HEK293 (cell line): ENCODE measurements around the gene AJUBA.
A peak's percentile ranks its signal among the peaks of the same experiment; 100 is the strongest.

ENCODE experiments used
- KLF16 ChIP-seq: fragments of 450-650 bp; formaldehyde crosslinking; IDR thresholded peaks from 2 replicates; pipeline ENCODE4 v1.5.1; 2017; ENCODE audit warnings: missing biosample characterization, missing genetic modification characterization
- KLF9 ChIP-seq: fragments of 450-650 bp; formaldehyde crosslinking; IDR thresholded peaks from 2 replicates; pipeline ENCODE4 v1.5.1; 2016; ENCODE audit warnings: missing biosample characterization, missing genetic modification characterization, low read depth
- SP2 ChIP-seq: fragments of 450-650 bp; formaldehyde crosslinking; IDR thresholded peaks from 2 replicates; pipeline ENCODE4 v1.5.1; 2016; ENCODE audit warnings: missing biosample characterization, missing genetic modification characterization
- SP7 ChIP-seq: fragments of 450-650 bp; formaldehyde crosslinking; IDR thresholded peaks from 2 replicates; pipeline ENCODE4 v1.5.1; 2016; ENCODE audit warnings: missing biosample characterization, missing genetic modification characterization
- ZBTB21 ChIP-seq: fragments of 450-650 bp; formaldehyde crosslinking; IDR thresholded peaks from 2 replicates; pipeline ENCODE4 v1.5.1; 2017; ENCODE audit warnings: missing biosample characterization, missing genetic modification characterization
- ZNF16 ChIP-seq: fragments of 450-650 bp; formaldehyde crosslinking; IDR thresholded peaks from 2 replicates; pipeline ENCODE4 v1.5.1; 2016; ENCODE audit warnings: low read depth, missing biosample characterization, missing genetic modification characterization
- ZNF175 ChIP-seq: fragments of 450-650 bp; formaldehyde crosslinking; IDR thresholded peaks from 2 replicates; pipeline ENCODE4 v1.5.1; 2016; ENCODE audit warnings: missing biosample characterization, missing genetic modification characterization
- ZNF239 ChIP-seq: fragments of 450-650 bp; formaldehyde crosslinking; IDR thresholded peaks from 2 replicates; pipeline ENCODE4 v1.5.1; 2016; ENCODE audit warnings: missing biosample characterization, missing genetic modification characterization
- ZNF248 ChIP-seq: fragments of 450-650 bp; formaldehyde crosslinking; IDR thresholded peaks from 2 replicates; pipeline ENCODE4 v1.5.1; 2017; ENCODE audit warnings: missing biosample characterization, missing genetic modification characterization
- ZNF266 ChIP-seq: fragments of 450-650 bp; formaldehyde crosslinking; IDR thresholded peaks from 2 replicates; pipeline ENCODE4 v1.5.1; 2016; ENCODE audit warnings: missing biosample characterization, missing genetic modification characterization, low read depth
- ZNF335 ChIP-seq: fragments of 450-650 bp; formaldehyde crosslinking; conservative IDR thresholded peaks from 2 replicates; pipeline ENCODE4 v1.5.1; 2016; ENCODE audit warnings: missing biosample characterization, missing genetic modification characterization
- ZNF501 ChIP-seq: fragments of 450-650 bp; formaldehyde crosslinking; IDR thresholded peaks from 2 replicates; pipeline ENCODE4 v1.5.1; 2016; ENCODE audit warnings: missing biosample characterization, missing genetic modification characterization
- ZNF561 ChIP-seq: fragments of 450-650 bp; IDR thresholded peaks from 2 replicates; pipeline ENCODE4 v1.5.1; 2018; ENCODE audit warnings: missing biosample characterization, missing genetic modification characterization, borderline replicate concordance
- ZNF701 ChIP-seq: fragments of 450-650 bp; formaldehyde crosslinking; IDR thresholded peaks from 2 replicates; pipeline ENCODE4 v1.5.1; 2016; ENCODE audit warnings: missing biosample characterization, missing genetic modification characterization
- ZNF785 ChIP-seq: fragments of 450-650 bp; formaldehyde crosslinking; IDR thresholded peaks from 2 replicates; pipeline ENCODE4 v1.5.1; 2016; ENCODE audit warnings: missing biosample characterization, missing genetic modification characterization
- ZNF837 ChIP-seq: fragments of 450-650 bp; formaldehyde crosslinking; IDR thresholded peaks from 2 replicates; pipeline ENCODE4 v1.5.1; 2016; ENCODE audit warnings: missing biosample characterization, missing genetic modification characterization
- ZNF843 ChIP-seq: fragments of 450-650 bp; formaldehyde crosslinking; IDR thresholded peaks from 2 replicates; pipeline ENCODE4 v1.5.1; 2016; ENCODE audit warnings: missing biosample characterization, missing genetic modification characterization
- ZSCAN23 ChIP-seq: fragments of 450-650 bp; formaldehyde crosslinking; IDR thresholded peaks from 2 replicates; pipeline ENCODE4 v1.5.1; 2016; ENCODE audit warnings: missing biosample characterization, missing genetic modification characterization
- TF ChIP-seq, protein P1 (sequence below): fragments of 450-650 bp; formaldehyde crosslinking; IDR thresholded peaks from 2 replicates; pipeline ENCODE4 v1.5.1; 2016; ENCODE audit warnings: missing biosample characterization, missing genetic modification characterization
- TF ChIP-seq, protein P2 (sequence below): fragments of 450-650 bp; formaldehyde crosslinking; optimal IDR thresholded peaks from 2 replicates; pipeline ENCODE3; 2016; ENCODE audit warnings: missing biosample characterization, mild to moderate bottlenecking, missing genetic modification characterization
- TF ChIP-seq, protein P3 (sequence below): fragments of 450-650 bp; formaldehyde crosslinking; IDR thresholded peaks from 2 replicates; pipeline ENCODE4 v1.5.1; 2017; ENCODE audit warnings: missing biosample characterization, missing genetic modification characterization
- TF ChIP-seq, protein P4 (sequence below): fragments of 450-650 bp; formaldehyde crosslinking; IDR thresholded peaks from 2 replicates; pipeline ENCODE4 v1.5.1; 2017; ENCODE audit warnings: missing biosample characterization, missing genetic modification characterization
- TF ChIP-seq, protein P5 (sequence below): fragments of 450-650 bp; formaldehyde crosslinking; IDR thresholded peaks from 2 replicates; pipeline ENCODE4 v1.5.1; 2016; ENCODE audit warnings: missing biosample characterization, missing genetic modification characterization, borderline replicate concordance
- TF ChIP-seq, protein P6 (sequence below): fragments of 450-650 bp; formaldehyde crosslinking; IDR thresholded peaks from 2 replicates; pipeline ENCODE4 v1.5.1; 2016; ENCODE audit warnings: missing biosample characterization, missing genetic modification characterization

Gene AJUBA

DNA sequence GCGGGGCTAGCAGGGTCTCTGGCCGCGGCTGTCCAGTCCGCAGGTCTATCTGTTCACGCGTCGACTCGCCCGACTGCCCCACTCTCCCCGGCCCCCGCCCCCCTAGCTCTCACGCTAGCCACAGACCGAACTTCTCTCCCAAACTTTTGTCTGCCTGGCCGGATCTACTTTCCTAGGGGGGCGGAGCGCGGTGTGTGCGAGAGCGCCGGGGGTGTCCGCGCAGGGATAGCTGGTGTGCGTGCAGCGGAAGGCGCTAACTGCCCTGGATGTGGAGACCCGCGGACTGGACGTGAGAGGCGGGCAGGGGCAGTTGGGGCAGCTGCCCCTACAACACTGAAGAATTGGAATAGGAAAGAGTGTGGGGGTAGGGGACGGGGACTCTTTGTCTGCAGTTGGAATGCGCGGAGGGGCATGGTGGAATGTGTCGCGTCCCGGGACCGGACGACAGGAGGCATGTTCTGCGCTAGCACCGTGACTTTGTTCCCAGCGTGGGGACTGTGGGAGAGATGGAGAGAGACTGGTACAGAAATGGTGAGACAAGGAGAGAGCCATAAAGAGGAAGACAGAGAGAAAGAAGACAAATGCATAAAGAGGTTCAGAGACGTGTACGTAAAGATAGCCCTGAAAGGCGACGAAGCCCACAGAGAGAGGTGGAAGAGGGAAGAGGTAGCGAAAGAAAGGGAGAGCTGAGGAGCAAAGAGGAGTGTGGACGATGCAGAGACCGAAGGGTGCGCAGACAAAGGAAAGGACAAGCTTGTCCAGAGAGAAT is at the start of gene AJUBA (continued):
- peak; percentile 88 for TF ChIP-seq ZBTB21 (tag by site-specific recombination)
- TF ChIP-seq ZNF335 (tag by site-specific recombination) = peak; percentile 56
- TF ChIP-seq ZNF175 (tag by site-specific recombination) = no peak
- peak; percentile 83 for TF ChIP-seq ZNF239 (tag by site-specific recombination)
- TF ChIP-seq, protein P1, sequence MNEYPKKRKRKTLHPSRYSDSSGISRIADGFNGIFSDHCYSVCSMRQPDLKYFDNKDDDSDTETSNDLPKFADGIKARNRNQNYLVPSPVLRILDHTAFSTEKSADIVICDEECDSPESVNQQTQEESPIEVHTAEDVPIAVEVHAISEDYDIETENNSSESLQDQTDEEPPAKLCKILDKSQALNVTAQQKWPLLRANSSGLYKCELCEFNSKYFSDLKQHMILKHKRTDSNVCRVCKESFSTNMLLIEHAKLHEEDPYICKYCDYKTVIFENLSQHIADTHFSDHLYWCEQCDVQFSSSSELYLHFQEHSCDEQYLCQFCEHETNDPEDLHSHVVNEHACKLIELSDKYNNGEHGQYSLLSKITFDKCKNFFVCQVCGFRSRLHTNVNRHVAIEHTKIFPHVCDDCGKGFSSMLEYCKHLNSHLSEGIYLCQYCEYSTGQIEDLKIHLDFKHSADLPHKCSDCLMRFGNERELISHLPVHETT (tag by site-specific recombination) = peak; percentile 99
- TF ChIP-seq ZNF248 (tag by site-specific recombination) = 0 out of 2 replicates have a peak, but pooled peaks have one; percentile 12
- 0 out of 2 replicates have a peak, but pooled peaks have one; percentile 42 for TF ChIP-seq ZNF16 (tag by site-specific recombination)
- TF ChIP-seq SP2 = peak; percentile 76
- TF ChIP-seq ZNF266 = peak; percentile 63
- TF ChIP-seq, protein P2, sequence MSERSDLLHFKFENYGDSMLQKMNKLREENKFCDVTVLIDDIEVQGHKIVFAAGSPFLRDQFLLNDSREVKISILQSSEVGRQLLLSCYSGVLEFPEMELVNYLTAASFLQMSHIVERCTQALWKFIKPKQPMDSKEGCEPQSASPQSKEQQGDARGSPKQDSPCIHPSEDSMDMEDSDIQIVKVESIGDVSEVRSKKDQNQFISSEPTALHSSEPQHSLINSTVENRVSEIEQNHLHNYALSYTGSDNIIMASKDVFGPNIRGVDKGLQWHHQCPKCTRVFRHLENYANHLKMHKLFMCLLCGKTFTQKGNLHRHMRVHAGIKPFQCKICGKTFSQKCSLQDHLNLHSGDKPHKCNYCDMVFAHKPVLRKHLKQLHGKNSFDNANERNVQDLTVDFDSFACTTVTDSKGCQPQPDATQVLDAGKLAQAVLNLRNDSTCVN (tag by site-specific recombination) = peak; percentile 94
- TF ChIP-seq KLF16 (tag by site-specific recombination) = peak; percentile 100
- TF ChIP-seq, protein P3, sequence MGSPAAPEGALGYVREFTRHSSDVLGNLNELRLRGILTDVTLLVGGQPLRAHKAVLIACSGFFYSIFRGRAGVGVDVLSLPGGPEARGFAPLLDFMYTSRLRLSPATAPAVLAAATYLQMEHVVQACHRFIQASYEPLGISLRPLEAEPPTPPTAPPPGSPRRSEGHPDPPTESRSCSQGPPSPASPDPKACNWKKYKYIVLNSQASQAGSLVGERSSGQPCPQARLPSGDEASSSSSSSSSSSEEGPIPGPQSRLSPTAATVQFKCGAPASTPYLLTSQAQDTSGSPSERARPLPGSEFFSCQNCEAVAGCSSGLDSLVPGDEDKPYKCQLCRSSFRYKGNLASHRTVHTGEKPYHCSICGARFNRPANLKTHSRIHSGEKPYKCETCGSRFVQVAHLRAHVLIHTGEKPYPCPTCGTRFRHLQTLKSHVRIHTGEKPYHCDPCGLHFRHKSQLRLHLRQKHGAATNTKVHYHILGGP (tag by site-specific recombination) = no peak
- TF ChIP-seq, protein P4, sequence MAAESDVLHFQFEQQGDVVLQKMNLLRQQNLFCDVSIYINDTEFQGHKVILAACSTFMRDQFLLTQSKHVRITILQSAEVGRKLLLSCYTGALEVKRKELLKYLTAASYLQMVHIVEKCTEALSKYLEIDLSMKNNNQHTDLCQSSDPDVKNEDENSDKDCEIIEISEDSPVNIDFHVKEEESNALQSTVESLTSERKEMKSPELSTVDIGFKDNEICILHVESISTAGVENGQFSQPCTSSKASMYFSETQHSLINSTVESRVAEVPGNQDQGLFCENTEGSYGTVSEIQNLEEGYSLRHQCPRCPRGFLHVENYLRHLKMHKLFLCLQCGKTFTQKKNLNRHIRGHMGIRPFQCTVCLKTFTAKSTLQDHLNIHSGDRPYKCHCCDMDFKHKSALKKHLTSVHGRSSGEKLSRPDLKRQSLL (tag by site-specific recombination) = peak; percentile 50; the same call in 1 of the 2 replicates
- TF ChIP-seq ZNF837 (tag by site-specific recombination) = no peak; the same call in 1 of the 2 replicates
- TF ChIP-seq ZNF501 (tag by site-specific recombination) = peak; percentile 99
- TF ChIP-seq SP7 (tag by site-specific recombination) = peak; percentile 98
- peak; percentile 78 for TF ChIP-seq ZNF701 (tag by site-specific recombination)
- TF ChIP-seq ZNF561 (tag by site-specific recombination) = peak; percentile 94
- peak; percentile 100 for TF ChIP-seq ZSCAN23 (tag by site-specific recombination)
- peak; percentile 97 for TF ChIP-seq KLF9 (tag by site-specific recombination)
- TF ChIP-seq ZNF785 (tag by site-specific recombination) = peak; percentile 98
- TF ChIP-seq, protein P5, sequence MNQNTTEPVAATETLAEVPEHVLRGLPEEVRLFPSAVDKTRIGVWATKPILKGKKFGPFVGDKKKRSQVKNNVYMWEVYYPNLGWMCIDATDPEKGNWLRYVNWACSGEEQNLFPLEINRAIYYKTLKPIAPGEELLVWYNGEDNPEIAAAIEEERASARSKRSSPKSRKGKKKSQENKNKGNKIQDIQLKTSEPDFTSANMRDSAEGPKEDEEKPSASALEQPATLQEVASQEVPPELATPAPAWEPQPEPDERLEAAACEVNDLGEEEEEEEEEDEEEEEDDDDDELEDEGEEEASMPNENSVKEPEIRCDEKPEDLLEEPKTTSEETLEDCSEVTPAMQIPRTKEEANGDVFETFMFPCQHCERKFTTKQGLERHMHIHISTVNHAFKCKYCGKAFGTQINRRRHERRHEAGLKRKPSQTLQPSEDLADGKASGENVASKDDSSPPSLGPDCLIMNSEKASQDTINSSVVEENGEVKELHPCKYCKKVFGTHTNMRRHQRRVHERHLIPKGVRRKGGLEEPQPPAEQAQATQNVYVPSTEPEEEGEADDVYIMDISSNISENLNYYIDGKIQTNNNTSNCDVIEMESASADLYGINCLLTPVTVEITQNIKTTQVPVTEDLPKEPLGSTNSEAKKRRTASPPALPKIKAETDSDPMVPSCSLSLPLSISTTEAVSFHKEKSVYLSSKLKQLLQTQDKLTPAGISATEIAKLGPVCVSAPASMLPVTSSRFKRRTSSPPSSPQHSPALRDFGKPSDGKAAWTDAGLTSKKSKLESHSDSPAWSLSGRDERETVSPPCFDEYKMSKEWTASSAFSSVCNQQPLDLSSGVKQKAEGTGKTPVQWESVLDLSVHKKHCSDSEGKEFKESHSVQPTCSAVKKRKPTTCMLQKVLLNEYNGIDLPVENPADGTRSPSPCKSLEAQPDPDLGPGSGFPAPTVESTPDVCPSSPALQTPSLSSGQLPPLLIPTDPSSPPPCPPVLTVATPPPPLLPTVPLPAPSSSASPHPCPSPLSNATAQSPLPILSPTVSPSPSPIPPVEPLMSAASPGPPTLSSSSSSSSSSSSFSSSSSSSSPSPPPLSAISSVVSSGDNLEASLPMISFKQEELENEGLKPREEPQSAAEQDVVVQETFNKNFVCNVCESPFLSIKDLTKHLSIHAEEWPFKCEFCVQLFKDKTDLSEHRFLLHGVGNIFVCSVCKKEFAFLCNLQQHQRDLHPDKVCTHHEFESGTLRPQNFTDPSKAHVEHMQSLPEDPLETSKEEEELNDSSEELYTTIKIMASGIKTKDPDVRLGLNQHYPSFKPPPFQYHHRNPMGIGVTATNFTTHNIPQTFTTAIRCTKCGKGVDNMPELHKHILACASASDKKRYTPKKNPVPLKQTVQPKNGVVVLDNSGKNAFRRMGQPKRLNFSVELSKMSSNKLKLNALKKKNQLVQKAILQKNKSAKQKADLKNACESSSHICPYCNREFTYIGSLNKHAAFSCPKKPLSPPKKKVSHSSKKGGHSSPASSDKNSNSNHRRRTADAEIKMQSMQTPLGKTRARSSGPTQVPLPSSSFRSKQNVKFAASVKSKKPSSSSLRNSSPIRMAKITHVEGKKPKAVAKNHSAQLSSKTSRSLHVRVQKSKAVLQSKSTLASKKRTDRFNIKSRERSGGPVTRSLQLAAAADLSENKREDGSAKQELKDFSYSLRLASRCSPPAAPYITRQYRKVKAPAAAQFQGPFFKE (tag by site-specific recombination) = peak; percentile 98; the same call in 1 of the 2 replicates
- TF ChIP-seq, protein P6, sequence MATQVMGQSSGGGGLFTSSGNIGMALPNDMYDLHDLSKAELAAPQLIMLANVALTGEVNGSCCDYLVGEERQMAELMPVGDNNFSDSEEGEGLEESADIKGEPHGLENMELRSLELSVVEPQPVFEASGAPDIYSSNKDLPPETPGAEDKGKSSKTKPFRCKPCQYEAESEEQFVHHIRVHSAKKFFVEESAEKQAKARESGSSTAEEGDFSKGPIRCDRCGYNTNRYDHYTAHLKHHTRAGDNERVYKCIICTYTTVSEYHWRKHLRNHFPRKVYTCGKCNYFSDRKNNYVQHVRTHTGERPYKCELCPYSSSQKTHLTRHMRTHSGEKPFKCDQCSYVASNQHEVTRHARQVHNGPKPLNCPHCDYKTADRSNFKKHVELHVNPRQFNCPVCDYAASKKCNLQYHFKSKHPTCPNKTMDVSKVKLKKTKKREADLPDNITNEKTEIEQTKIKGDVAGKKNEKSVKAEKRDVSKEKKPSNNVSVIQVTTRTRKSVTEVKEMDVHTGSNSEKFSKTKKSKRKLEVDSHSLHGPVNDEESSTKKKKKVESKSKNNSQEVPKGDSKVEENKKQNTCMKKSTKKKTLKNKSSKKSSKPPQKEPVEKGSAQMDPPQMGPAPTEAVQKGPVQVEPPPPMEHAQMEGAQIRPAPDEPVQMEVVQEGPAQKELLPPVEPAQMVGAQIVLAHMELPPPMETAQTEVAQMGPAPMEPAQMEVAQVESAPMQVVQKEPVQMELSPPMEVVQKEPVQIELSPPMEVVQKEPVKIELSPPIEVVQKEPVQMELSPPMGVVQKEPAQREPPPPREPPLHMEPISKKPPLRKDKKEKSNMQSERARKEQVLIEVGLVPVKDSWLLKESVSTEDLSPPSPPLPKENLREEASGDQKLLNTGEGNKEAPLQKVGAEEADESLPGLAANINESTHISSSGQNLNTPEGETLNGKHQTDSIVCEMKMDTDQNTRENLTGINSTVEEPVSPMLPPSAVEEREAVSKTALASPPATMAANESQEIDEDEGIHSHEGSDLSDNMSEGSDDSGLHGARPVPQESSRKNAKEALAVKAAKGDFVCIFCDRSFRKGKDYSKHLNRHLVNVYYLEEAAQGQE (tag by site-specific recombination) = peak; percentile 62
- peak; percentile 79; the same call in 1 of the 2 replicates for TF ChIP-seq ZNF843 (tag by site-specific recombination)
